Stimulated activated CD4-positive, alpha-beta T cell treated with anti-CD3 and anti-CD28 coated beads, Interleukin-1b, Interleukin-23, amount 100 ng/mL, for 24 hours (primary cell): Measurements from ENCODE around the gene KIAA1958.

Experiments used
- DNase-seq, 4 experiments: peaks; one replicate each; pipeline ENCODE4 v3.0.0-alpha.2; 2020; ENCODE audit warnings: low read depth in 4 of 4, low spot score in 1 of 4

KIAA1958 gene

GRCh38 chr9:112553256-112553826 lies 66.7 kb downstream of the KIAA1958 start:
- no peak for DNase-seq

DNA sequence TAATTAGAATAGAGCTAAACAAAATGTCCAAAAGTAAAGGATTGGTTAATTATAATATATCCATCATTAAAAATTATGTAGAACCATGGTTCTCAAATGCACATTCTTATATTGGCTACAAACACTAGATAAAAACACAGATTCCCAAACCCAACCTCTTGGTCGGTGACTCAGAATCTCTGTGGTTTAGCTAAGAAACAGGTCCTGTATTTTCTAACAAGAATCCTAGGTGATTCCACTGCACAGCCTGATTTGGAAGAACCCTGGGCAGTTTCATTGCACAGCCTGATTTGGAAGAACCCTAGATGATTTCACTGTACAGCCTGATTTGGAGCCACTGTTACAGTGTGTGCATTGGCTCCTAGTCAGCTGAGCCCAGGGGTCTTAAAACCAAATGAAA lies 67.9 kb downstream of the KIAA1958 start:
- no peak for DNase-seq

DNA sequence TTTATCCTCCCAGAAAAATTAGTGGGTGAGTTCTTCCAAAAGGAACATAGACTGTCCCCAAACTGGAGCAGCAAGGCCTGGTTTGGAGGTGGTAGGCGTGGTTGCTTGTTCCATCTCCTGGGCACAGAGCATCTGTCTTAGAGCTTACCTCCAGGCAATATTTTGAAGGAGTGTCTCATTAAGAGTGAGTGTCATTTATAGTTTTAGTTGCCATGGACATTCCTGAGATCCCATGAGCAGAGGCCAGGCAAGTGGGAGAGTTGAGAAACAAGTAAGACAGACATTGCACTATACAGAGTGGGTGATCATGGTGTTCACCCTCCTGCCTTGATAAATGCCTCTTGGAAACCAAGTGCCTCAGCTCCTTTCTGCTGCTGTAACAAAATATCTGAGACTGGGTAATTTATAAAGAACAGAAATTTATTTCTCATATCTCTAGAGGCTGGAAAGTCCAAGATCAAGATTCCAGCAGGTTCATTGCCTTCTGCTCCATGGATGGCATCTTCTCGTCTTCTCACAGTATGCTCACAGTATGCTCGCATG lies 68.5 kb downstream of the KIAA1958 start:
- no peak for DNase-seq

DNA sequence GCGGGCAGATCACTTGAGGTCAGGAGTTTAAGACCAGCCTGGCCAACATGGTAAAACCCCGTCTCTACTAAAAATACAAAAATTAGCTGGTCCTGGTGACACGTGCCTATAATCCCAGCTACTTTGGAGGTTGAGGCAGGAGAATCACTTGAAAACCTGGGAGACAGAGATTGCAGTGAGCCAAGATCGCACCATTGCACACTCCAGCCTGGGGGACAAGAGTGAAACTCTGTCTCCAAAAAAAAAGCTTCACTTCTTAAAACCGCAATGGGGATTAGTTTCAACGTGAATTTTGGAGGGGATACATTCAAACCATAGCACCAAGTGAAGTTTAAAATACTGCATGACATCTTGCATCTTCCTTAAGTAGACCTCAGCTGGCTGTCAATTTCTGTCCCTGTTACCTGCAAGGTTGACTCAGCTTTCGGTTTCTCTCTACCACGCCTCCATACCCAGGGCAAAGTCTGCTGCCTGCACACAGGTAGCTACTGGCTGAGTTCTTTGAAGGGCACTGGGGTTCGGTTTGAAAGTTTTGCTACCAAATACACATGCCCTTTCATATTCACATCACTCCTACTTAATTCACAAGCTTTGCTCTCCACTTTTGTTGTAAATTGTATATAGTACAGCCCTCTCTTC lies 69.3 kb downstream of the KIAA1958 start:
- peak in 1 of 4 experiments; percentile 2 for DNase-seq

GRCh38 chr9:112556497-112557442 lies 70.1 kb downstream of the KIAA1958 start:
- no peak for DNase-seq

DNA sequence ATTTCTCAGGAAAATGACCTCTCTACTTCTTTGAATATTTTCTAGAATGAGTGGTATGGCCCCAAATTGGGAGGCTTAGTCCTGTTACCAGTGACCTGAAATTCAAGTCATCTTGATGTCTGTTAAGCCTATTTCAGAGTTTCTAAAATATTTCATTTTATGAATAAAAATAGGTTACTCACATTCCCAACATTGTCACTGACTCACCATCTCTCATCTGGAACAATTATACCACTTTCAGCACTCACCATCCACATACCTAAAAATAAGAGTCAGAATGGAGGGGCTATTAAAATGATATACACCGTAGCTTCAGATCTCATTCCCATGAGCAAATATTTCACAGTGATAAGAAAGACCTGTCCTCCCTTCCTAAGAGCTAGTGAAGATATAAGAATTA lies 71.8 kb downstream of the KIAA1958 start:
- no peak for DNase-seq

GRCh38 chr9:112558978-112559377 lies 72.4 kb downstream of the KIAA1958 start:
- no peak for DNase-seq

DNA sequence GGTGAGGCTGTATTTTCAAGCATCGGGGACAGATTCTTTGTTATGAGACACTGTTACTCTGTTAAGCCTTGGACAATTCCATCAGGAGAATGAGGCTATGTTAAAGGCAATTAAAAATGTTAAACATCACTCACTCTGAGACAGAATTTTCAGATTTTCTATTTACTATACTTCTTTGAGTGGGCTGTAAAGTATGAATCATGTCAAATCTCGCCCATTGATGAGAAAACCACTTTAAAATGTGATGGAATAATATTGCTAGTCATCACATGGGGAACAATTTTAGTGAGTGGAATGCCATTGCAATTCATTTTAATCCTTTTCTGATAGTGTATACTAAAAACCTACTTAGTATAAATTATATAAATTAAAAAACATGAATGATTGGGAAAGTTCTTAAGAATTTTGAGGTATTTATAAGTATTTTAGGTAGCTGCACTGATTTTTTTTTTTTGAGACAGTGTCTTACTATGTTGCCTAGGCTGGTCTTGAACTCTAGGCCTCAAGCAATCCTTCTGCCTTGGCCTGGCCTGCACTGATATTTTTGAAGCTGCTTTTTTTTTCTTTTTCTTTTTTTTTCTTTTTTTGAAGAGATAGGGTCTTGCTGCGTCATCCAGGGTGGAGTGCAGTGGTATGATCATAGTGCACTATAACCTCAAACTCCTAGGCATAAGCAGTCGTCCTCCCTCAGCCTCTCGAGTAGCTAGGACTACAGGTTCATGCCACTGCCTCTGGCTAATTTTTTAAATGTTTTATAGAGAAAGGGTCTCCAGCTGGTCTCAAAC lies 73.2 kb downstream of the KIAA1958 start:
- no peak for DNase-seq

GRCh38 chr9:112562235-112562958 lies 75.8 kb downstream of the KIAA1958 start:
- no peak for DNase-seq

DNA sequence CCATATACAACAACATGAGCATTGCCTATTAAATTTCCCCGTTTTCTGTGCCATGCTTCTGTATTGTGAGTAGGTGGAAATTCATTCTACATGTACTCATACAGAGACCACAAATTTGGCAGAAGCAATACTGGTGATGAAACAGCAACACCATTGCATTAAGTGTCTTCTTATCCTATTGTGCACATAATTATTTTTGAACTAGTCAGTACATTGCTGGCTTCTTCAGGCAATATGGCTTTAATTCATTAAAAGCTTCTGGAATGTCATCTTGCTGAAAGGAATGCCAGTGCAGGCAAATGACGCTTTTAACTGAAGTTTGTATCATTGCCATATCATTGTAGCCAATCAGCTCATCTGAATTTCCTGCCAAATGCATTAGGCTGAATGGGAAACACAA lies 82.6 kb downstream of the KIAA1958 start:
- no peak for DNase-seq

GRCh38 chr9:112570671-112571167 lies 84.1 kb downstream of the KIAA1958 start:
- no peak for DNase-seq

DNA sequence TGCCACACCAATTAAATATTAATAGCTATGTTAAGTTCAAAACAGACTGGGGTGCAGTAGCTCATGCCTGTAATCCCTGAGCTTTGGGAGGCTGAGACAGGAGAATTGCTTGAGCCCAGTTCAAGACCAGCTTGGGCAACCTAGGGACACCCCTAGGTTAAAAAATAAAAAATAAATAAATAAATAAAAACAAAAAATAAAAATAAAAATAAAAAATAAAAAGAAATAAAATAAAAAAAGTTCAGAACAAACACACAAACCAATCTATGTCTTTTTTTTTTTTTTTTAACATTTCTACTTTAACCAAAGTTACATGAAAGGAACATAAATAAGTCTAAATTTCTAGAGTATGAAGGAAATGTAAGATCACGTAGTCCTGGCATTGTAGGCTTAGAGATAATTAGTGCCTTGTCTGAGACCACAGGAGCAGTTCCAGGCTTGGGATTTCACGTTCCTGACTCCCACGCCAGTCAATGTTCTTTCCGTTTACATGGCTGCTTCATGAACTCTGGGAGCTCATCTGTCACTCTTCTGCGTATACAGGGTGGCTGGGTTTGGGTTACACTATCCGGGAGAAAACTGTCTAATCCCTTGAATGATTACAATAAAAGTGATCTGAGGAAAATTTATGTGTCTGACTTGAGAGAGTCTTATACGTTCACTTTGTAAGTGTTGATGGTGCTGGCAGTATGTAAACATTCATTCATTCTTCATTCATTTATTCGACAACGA lies 85.2 kb downstream of the KIAA1958 start:
- DNase-seq = no peak

DNA sequence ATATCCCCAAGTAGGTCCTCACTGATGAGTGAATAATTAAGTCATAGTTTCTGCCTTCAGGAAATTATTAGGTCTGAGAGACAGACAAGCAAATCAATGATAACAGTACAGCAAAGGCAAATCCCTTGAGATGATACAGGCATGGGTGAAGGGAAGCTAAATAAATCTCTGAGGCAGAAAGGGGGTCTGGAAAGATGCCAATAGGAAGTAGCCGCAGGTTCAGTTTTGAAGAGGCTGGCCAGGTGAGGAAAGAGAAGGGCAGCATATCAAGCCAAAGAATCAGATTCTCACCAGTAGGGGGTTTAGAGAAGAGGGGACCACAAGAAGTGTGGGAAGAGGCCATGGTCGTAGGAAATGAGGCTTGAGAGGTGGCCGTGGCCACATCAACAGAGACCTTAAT lies 85.8 kb downstream of the KIAA1958 start:
- DNase-seq = no peak

DNA sequence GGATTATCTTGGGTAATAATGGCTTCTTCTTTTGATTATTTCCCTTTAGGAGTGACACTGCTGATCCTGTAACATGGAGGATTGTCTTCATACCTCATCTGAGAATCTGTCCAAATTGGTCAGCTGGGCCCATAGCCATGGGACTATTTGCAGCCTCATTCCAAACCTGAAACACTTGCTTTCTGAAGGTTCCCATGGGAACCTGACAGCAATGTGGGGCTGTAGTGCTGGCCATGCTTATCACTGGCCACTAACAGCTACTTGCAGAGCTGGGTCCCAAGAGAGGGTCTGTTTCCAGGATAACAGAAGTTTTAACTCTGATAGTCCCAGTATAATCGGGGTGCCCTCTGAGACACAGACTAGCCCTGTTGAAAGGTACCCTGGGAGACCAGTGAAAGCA lies 87.4 kb downstream of the KIAA1958 start:
- no peak for DNase-seq

- DNase-seq = no peak
Observed at GRCh38 chr9:112575107-112575506, 88.5 kb downstream of the KIAA1958 start.

GRCh38 chr9:112581469-112582176 lies 95.0 kb downstream of the KIAA1958 start:
- no peak for DNase-seq

- no peak for DNase-seq
Observed at GRCh38 chr9:112582371-112583262, 96.0 kb downstream of the KIAA1958 start.

DNA sequence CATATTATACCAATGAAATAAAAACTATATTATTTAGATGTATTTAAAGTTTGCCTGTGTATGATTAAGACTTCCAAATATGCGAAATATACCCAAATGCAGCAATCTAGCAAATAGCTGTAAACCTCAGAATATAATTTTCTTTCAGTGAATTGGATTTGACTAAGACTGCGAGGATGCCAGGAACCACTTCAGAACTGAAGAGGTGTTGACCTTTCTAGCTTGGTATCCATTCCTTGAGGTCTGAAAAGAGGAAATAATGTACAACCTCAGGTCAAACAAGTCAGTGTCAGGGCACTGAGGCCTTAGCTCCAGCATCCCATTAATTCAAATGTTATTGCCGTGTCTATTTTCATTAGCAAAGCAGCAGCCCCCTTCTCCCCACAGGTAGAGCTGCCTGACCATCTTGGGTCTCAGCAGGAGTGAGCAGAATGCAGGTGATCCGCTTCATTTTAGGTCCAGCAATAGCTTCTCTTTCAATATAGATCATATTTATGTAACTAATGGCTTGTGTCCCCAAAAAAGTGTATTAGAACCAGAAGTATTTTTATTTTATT lies 100.0 kb downstream of the KIAA1958 start:
- no peak for DNase-seq
